Liver (tissue), 3 donors: Measurements from ENCODE around the gene MYO18A.

ENCODE experiments used
- FOXA1 ChIP-seq: IDR thresholded peaks from 2 replicates; pipeline ENCODE4 v1.6.1; 2016; ENCODE audit warnings: antibody characterized with exemption
- HNF4A ChIP-seq, 2 donors: conservative IDR thresholded peaks; 2 replicates each; pipeline ENCODE4 v1.6.1; 2016; ENCODE audit warnings: antibody characterized with exemption in 2 of 2, mild to moderate bottlenecking in 2 of 2
- HNF4G ChIP-seq: IDR thresholded peaks from 2 replicates; pipeline ENCODE4 v1.6.1; 2016; ENCODE audit warnings: antibody characterized with exemption
- JUND ChIP-seq, 2 donors: IDR thresholded peaks; 2 replicates each; pipeline ENCODE4 v1.6.1; 2016; ENCODE audit warnings: antibody characterized with exemption in 2 of 2
- MAX ChIP-seq: IDR thresholded peaks from 2 replicates; pipeline ENCODE4 v1.6.1; 2016; ENCODE audit warnings: antibody characterized with exemption
- RXRA ChIP-seq, 2 donors: IDR thresholded peaks; 2 replicates each; pipeline ENCODE4 v1.6.1; 2017 to 2018; ENCODE audit warnings: antibody characterized with exemption in 2 of 2, mild to moderate bottlenecking in 1 of 2
- SP1 ChIP-seq: IDR thresholded peaks from 2 replicates; pipeline ENCODE4 v1.6.1; 2018; ENCODE audit warnings: antibody characterized with exemption, mild to moderate bottlenecking
- TAF1 ChIP-seq: conservative IDR thresholded peaks from 2 replicates; pipeline ENCODE4 v1.6.1; 2016; ENCODE audit warnings: antibody characterized with exemption, mild to moderate bottlenecking
- YY1 ChIP-seq: IDR thresholded peaks from 2 replicates; pipeline ENCODE4 v1.6.1; 2016; ENCODE audit warnings: antibody characterized with exemption, mild to moderate bottlenecking
- TF ChIP-seq, protein P1 (sequence below): fragments of 150-350 bp; IDR thresholded peaks from 2 replicates; pipeline ENCODE4 v1.5.1; 2017; ENCODE audit warnings: improper control_type of control experiment, low read depth, low read length; ENCODE audit not compliant: missing input control
- TF ChIP-seq, protein P2 (sequence below): IDR thresholded peaks from 2 replicates; pipeline ENCODE4 v1.6.1; 2016; ENCODE audit warnings: antibody characterized with exemption
- TF ChIP-seq, protein P3 (sequence below): IDR thresholded peaks from 2 replicates; pipeline ENCODE4 v1.6.1; 2016; ENCODE audit warnings: antibody characterized with exemption, mild to moderate bottlenecking
- donor health status: healthy.
- donor health status: healthy.

DNA sequence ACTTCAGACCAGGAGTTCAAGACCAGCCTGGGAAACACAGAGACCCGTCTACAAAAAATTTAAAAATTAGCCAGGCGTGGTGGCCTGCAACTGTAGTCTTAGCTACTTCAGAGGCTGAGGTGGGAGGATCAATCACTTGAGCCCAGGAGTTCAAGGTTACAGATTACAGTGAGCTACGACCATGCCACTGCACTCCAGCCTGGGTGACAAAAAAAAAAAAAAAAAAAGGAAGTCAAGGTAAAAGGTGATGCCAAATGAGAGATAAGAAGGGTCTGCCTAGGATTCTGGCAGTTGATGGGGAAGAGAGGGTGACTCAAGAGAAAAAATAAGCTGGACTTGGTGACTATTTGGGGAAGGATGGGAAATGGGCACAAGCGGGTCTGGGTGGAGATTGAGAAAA lies 32.5 kb downstream of the MYO18A start:
- TF ChIP-seq, protein P1, sequence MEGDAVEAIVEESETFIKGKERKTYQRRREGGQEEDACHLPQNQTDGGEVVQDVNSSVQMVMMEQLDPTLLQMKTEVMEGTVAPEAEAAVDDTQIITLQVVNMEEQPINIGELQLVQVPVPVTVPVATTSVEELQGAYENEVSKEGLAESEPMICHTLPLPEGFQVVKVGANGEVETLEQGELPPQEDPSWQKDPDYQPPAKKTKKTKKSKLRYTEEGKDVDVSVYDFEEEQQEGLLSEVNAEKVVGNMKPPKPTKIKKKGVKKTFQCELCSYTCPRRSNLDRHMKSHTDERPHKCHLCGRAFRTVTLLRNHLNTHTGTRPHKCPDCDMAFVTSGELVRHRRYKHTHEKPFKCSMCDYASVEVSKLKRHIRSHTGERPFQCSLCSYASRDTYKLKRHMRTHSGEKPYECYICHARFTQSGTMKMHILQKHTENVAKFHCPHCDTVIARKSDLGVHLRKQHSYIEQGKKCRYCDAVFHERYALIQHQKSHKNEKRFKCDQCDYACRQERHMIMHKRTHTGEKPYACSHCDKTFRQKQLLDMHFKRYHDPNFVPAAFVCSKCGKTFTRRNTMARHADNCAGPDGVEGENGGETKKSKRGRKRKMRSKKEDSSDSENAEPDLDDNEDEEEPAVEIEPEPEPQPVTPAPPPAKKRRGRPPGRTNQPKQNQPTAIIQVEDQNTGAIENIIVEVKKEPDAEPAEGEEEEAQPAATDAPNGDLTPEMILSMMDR = no peak
- TF ChIP-seq SP1 (no peak), YY1 (no peak), JUND (IDR thresholded peaks at IDR 0.05) (no peak), MAX (no peak), TAF1 (no peak), HNF4A (conservative IDR thresholded peaks at IDR 0.05) (no peak), RXRA (IDR thresholded peaks at IDR 0.05) (no peak), HNF4G (no peak), FOXA1 (no peak)
- TF ChIP-seq, protein P2, sequence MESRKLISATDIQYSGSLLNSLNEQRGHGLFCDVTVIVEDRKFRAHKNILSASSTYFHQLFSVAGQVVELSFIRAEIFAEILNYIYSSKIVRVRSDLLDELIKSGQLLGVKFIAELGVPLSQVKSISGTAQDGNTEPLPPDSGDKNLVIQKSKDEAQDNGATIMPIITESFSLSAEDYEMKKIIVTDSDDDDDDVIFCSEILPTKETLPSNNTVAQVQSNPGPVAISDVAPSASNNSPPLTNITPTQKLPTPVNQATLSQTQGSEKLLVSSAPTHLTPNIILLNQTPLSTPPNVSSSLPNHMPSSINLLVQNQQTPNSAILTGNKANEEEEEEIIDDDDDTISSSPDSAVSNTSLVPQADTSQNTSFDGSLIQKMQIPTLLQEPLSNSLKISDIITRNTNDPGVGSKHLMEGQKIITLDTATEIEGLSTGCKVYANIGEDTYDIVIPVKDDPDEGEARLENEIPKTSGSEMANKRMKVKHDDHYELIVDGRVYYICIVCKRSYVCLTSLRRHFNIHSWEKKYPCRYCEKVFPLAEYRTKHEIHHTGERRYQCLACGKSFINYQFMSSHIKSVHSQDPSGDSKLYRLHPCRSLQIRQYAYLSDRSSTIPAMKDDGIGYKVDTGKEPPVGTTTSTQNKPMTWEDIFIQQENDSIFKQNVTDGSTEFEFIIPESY = no peak
- TF ChIP-seq, protein P3, sequence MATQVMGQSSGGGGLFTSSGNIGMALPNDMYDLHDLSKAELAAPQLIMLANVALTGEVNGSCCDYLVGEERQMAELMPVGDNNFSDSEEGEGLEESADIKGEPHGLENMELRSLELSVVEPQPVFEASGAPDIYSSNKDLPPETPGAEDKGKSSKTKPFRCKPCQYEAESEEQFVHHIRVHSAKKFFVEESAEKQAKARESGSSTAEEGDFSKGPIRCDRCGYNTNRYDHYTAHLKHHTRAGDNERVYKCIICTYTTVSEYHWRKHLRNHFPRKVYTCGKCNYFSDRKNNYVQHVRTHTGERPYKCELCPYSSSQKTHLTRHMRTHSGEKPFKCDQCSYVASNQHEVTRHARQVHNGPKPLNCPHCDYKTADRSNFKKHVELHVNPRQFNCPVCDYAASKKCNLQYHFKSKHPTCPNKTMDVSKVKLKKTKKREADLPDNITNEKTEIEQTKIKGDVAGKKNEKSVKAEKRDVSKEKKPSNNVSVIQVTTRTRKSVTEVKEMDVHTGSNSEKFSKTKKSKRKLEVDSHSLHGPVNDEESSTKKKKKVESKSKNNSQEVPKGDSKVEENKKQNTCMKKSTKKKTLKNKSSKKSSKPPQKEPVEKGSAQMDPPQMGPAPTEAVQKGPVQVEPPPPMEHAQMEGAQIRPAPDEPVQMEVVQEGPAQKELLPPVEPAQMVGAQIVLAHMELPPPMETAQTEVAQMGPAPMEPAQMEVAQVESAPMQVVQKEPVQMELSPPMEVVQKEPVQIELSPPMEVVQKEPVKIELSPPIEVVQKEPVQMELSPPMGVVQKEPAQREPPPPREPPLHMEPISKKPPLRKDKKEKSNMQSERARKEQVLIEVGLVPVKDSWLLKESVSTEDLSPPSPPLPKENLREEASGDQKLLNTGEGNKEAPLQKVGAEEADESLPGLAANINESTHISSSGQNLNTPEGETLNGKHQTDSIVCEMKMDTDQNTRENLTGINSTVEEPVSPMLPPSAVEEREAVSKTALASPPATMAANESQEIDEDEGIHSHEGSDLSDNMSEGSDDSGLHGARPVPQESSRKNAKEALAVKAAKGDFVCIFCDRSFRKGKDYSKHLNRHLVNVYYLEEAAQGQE = no peak
